ENCODE measurements around the gene LHX8.
A peak's percentile ranks its signal among the peaks of the same experiment; 100 is the strongest.

LHX8 gene

GRCh38 chr1:75134647-75135572 is 722 bp downstream of the LHX8 start:
- no peaks in the 10 kb centered on the region for H3K9me3 ChIP-seq (ENCODE audit: insufficient read depth, low read depth, low read length)
- H3K4me3 ChIP-seq (ENCODE audit: low read length), result peak overlapping the region; percentile 54
- WGBS, result under 1% methylated on average over 51 of the region's 54 CpGs
- no peak overlapping the region for H3K27ac ChIP-seq (ENCODE audit: low read depth, low read length)
- H3K27me3 ChIP-seq (ENCODE audit: insufficient read depth, low read length), result peaks cover 99% of the 10 kb centered on the region
- no peaks in the 10 kb centered on the region for H3K36me3 ChIP-seq (ENCODE audit: insufficient read depth, low read length)
- peaks cover 40% of the 10 kb centered on the region for H3K4me1 ChIP-seq (ENCODE audit: insufficient read depth, low read length)
- peak overlapping the region; percentile 35 for H3K9ac ChIP-seq (ENCODE audit: low read depth, low read length)

GRCh38 chr1:75135573-75136194 is 1.5 kb downstream of the LHX8 start:
- Histone ChIP-seq H3K4me3 (ENCODE audit: low read length) (peak overlapping the region; percentile 54), H3K4me1 (ENCODE audit: insufficient read depth, low read length) (peaks cover 39% of the 10 kb centered on the region), H3K27me3 (ENCODE audit: insufficient read depth, low read length) (peaks cover 99% of the 10 kb centered on the region), H3K9me3 (ENCODE audit: insufficient read depth, low read depth, low read length) (no peaks in the 10 kb centered on the region), H3K36me3 (ENCODE audit: insufficient read depth, low read length) (no peaks in the 10 kb centered on the region), H3K27ac (ENCODE audit: low read depth, low read length) (no peak overlapping the region), H3K9ac (ENCODE audit: low read depth, low read length) (peak overlapping the region; percentile 35)
- under 1% methylated on average over 22 of the region's 23 CpGs for WGBS

- Histone ChIP-seq H3K27me3 (ENCODE audit: insufficient read depth, low read length) (peaks cover 96% of the 10 kb centered on the region), H3K36me3 (ENCODE audit: insufficient read depth, low read length) (no peaks in the 10 kb centered on the region), H3K4me1 (ENCODE audit: insufficient read depth, low read length) (peaks cover 39% of the 10 kb centered on the region), H3K9me3 (ENCODE audit: insufficient read depth, low read depth, low read length) (no peaks in the 10 kb centered on the region), H3K9ac (ENCODE audit: low read depth, low read length) (no peak overlapping the region), H3K4me3 (ENCODE audit: low read length) (peak overlapping the region; percentile 54), H3K27ac (ENCODE audit: low read depth, low read length) (no peak overlapping the region)
- WGBS, result under 1% methylated on average over 63 of the region's 64 CpGs
These were observed 2.1 kb downstream of the LHX8 start for GRCh38 chr1:75136195-75136815.

GRCh38 chr1:75136921-75137641 is 2.9 kb downstream of the LHX8 start:
- Histone ChIP-seq H3K9me3 (ENCODE audit: insufficient read depth, low read depth, low read length) (no peaks in the 10 kb centered on the region), H3K9ac (ENCODE audit: low read depth, low read length) (no peak overlapping the region), H3K4me3 (ENCODE audit: low read length) (peak overlapping the region; percentile 54), H3K27ac (ENCODE audit: low read depth, low read length) (no peak overlapping the region), H3K27me3 (ENCODE audit: insufficient read depth, low read length) (peaks cover 88% of the 10 kb centered on the region), H3K4me1 (ENCODE audit: insufficient read depth, low read length) (peaks cover 31% of the 10 kb centered on the region), H3K36me3 (ENCODE audit: insufficient read depth, low read length) (no peaks in the 10 kb centered on the region)
- WGBS, result 1% methylated on average over 35 of the region's 37 CpGs

- 100% methylated on average over 2 of the region's 2 CpGs for WGBS
- Histone ChIP-seq H3K9me3 (ENCODE audit: insufficient read depth, low read depth, low read length) (no peaks in the 10 kb centered on the region), H3K4me1 (ENCODE audit: insufficient read depth, low read length) (no peaks in the 10 kb centered on the region), H3K9ac (ENCODE audit: low read depth, low read length) (no peak overlapping the region), H3K4me3 (ENCODE audit: low read length) (no peak overlapping the region), H3K36me3 (ENCODE audit: insufficient read depth, low read length) (no peaks in the 10 kb centered on the region), H3K27ac (ENCODE audit: low read depth, low read length) (no peak overlapping the region), H3K27me3 (ENCODE audit: insufficient read depth, low read length) (no peaks in the 10 kb centered on the region)
These were observed 17.9 kb downstream of the LHX8 start for GRCh38 chr1:75152092-75152491.

GRCh38 chr1:75159154-75159553 is 25.0 kb downstream of the LHX8 start:
- Histone ChIP-seq H3K27ac (ENCODE audit: low read depth, low read length) (no peak overlapping the region), H3K36me3 (ENCODE audit: insufficient read depth, low read length) (no peaks in the 10 kb centered on the region), H3K27me3 (ENCODE audit: insufficient read depth, low read length) (no peaks in the 10 kb centered on the region), H3K4me3 (ENCODE audit: low read length) (no peak overlapping the region), H3K9ac (ENCODE audit: low read depth, low read length) (no peak overlapping the region), H3K9me3 (ENCODE audit: insufficient read depth, low read depth, low read length) (no peaks in the 10 kb centered on the region), H3K4me1 (ENCODE audit: insufficient read depth, low read length) (peaks cover 16% of the 10 kb centered on the region)
- 91% methylated on average over 2 of the region's 3 CpGs for WGBS

GRCh38 chr1:75165264-75165663 is 31.1 kb downstream of the LHX8 start:
- Histone ChIP-seq H3K36me3 (ENCODE audit: insufficient read depth, low read length) (no peaks in the 10 kb centered on the region), H3K9ac (ENCODE audit: low read depth, low read length) (no peak overlapping the region), H3K4me1 (ENCODE audit: insufficient read depth, low read length) (peaks cover 16% of the 10 kb centered on the region), H3K27ac (ENCODE audit: low read depth, low read length) (no peak overlapping the region), H3K4me3 (ENCODE audit: low read length) (no peak overlapping the region), H3K27me3 (ENCODE audit: insufficient read depth, low read length) (no peaks in the 10 kb centered on the region), H3K9me3 (ENCODE audit: insufficient read depth, low read depth, low read length) (no peaks in the 10 kb centered on the region)

GRCh38 chr1:75166821-75167220 is 32.6 kb downstream of the LHX8 start:
- Histone ChIP-seq H3K27ac (ENCODE audit: low read depth, low read length) (no peak overlapping the region), H3K9ac (ENCODE audit: low read depth, low read length) (no peak overlapping the region), H3K36me3 (ENCODE audit: insufficient read depth, low read length) (no peaks in the 10 kb centered on the region), H3K9me3 (ENCODE audit: insufficient read depth, low read depth, low read length) (no peaks in the 10 kb centered on the region), H3K4me3 (ENCODE audit: low read length) (no peak overlapping the region), H3K4me1 (ENCODE audit: insufficient read depth, low read length) (peaks cover 11% of the 10 kb centered on the region), H3K27me3 (ENCODE audit: insufficient read depth, low read length) (no peaks in the 10 kb centered on the region)
- WGBS, result 96% methylated on average over 4 of the region's 4 CpGs

GRCh38 chr1:75170011-75170410 is 35.8 kb downstream of the LHX8 start:
- Histone ChIP-seq H3K4me1 (ENCODE audit: insufficient read depth, low read length) (no peaks in the 10 kb centered on the region), H3K9me3 (ENCODE audit: insufficient read depth, low read depth, low read length) (no peaks in the 10 kb centered on the region), H3K36me3 (ENCODE audit: insufficient read depth, low read length) (no peaks in the 10 kb centered on the region), H3K27ac (ENCODE audit: low read depth, low read length) (no peak overlapping the region), H3K4me3 (ENCODE audit: low read length) (no peak overlapping the region), H3K27me3 (ENCODE audit: insufficient read depth, low read length) (no peaks in the 10 kb centered on the region), H3K9ac (ENCODE audit: low read depth, low read length) (no peak overlapping the region)
- 96% methylated on average over 2 of the region's 2 CpGs for WGBS

- H3K36me3 ChIP-seq (ENCODE audit: insufficient read depth, low read length), result no peaks in the 10 kb centered on the region
- no peak overlapping the region for H3K9ac ChIP-seq (ENCODE audit: low read depth, low read length)
- no peaks in the 10 kb centered on the region for H3K27me3 ChIP-seq (ENCODE audit: insufficient read depth, low read length)
- H3K27ac ChIP-seq (ENCODE audit: low read depth, low read length), result no peak overlapping the region
- no peaks in the 10 kb centered on the region for H3K9me3 ChIP-seq (ENCODE audit: insufficient read depth, low read depth, low read length)
- 100% methylated on average over 1 of the region's 2 CpGs for WGBS
- H3K4me1 ChIP-seq (ENCODE audit: insufficient read depth, low read length), result no peaks in the 10 kb centered on the region
- H3K4me3 ChIP-seq (ENCODE audit: low read length), result no peak overlapping the region
These were observed 36.8 kb downstream of the LHX8 start for GRCh38 chr1:75170981-75171380.

GRCh38 chr1:75171876-75172275 is 37.7 kb downstream of the LHX8 start:
- no peaks in the 10 kb centered on the region for H3K36me3 ChIP-seq (ENCODE audit: insufficient read depth, low read length)
- no peak overlapping the region for H3K9ac ChIP-seq (ENCODE audit: low read depth, low read length)
- 73% methylated on average over 1 of the region's 1 CpG for WGBS
- no peak overlapping the region for H3K27ac ChIP-seq (ENCODE audit: low read depth, low read length)
- H3K4me3 ChIP-seq (ENCODE audit: low read length), result no peak overlapping the region
- H3K4me1 ChIP-seq (ENCODE audit: insufficient read depth, low read length), result no peaks in the 10 kb centered on the region
- no peaks in the 10 kb centered on the region for H3K27me3 ChIP-seq (ENCODE audit: insufficient read depth, low read length)
- no peaks in the 10 kb centered on the region for H3K9me3 ChIP-seq (ENCODE audit: insufficient read depth, low read depth, low read length)

All from HUES64 (cell line).